OCI-LY3 (cell line): ENCODE measurements around the gene SEPTIN2.
A peak's percentile ranks its signal among the peaks of the same experiment; 100 is the strongest.

Source experiments
- CTCF ChIP-seq: fragments of 200-600, 300-600 bp; sonication (generic); IDR thresholded peaks from 2 replicates; pipeline ENCODE4 v1.5.1; 2014; ENCODE audit warnings: antibody characterized with exemption, low read length, low read depth
- EZH2phosphoT487 ChIP-seq: fragments of 200-600 bp; shearing (Covaris generic); IDR thresholded peaks from 2 replicates; pipeline ENCODE4 v1.6.1; 2018; ENCODE audit warnings: antibody characterized with exemption, mixed run types, low read depth

- TF ChIP-seq CTCF: peak; percentile 34
- TF ChIP-seq EZH2phosphoT487: no peak
Measured at GRCh38 chr2:241315093-241315878, 439 bp upstream of the SEPTIN2 start, which contains the start of gene HDLBP.
